Liver (tissue), 9 donors: ENCODE measurements around the gene NPIPB2. TPM values are rescaled to one million over a fixed set of nuclear protein-coding genes. Genes with fewer than 3 reads are reported as not detected.

Experiments used
- DNase-seq: peaks from one replicate; pipeline ENCODE4 v3.0.0-alpha.2; 2017; ENCODE audit warnings: low spot score
- H3K27ac ChIP-seq, 2 donors: one replicate each; pipeline ENCODE4 v1.7.0; 2013; ENCODE audit warnings: inconsistent platforms in 2 of 2, low read length in 2 of 2, control low read depth in 1 of 2, low read depth in 1 of 2, mild to moderate bottlenecking in 1 of 2
- H3K27me3 ChIP-seq, 4 donors: one replicate each; pipeline versions ENCODE4 v1.6.1 to v1.7.0; 2013; ENCODE audit warnings: low read length in 3 of 4, inconsistent platforms in 1 of 4, mild to moderate bottlenecking in 1 of 4, moderate library complexity in 1 of 4; ENCODE audit not compliant: control insufficient read depth in 4 of 4, insufficient read depth in 4 of 4
- H3K36me3 ChIP-seq, 4 donors: one replicate each; pipeline versions ENCODE4 v1.6.1 to v1.7.0; 2013; ENCODE audit warnings: low read length in 3 of 4, mild to moderate bottlenecking in 3 of 4, low read depth in 1 of 4, moderate library complexity in 1 of 4; ENCODE audit not compliant: control insufficient read depth in 4 of 4, insufficient read depth in 3 of 4
- H3K4me1 ChIP-seq, 4 donors: one replicate each; pipeline versions ENCODE4 v1.6.1 to v1.7.0; 2013; ENCODE audit warnings: low read length in 3 of 4, mild to moderate bottlenecking in 3 of 4, moderate library complexity in 1 of 4; ENCODE audit not compliant: control insufficient read depth in 4 of 4, insufficient read depth in 4 of 4
- H3K4me3 ChIP-seq, 3 donors: one replicate each; pipeline versions ENCODE4 v1.6.1 to v1.7.0; 2013; ENCODE audit warnings: low read length in 3 of 3, control low read depth in 1 of 3, low read depth in 1 of 3, mild to moderate bottlenecking in 1 of 3
- H3K9ac ChIP-seq, 2 donors: one replicate each; pipeline ENCODE4 v1.7.0; 2013; ENCODE audit warnings: low read length in 2 of 2, mild to moderate bottlenecking in 2 of 2, moderate library complexity in 2 of 2, control low read depth in 1 of 2, low read depth in 1 of 2
- H3K9me3 ChIP-seq, 4 donors: one replicate each; pipeline versions ENCODE4 v1.6.1 to v1.7.0; 2013; ENCODE audit warnings: low read length in 3 of 4; ENCODE audit not compliant: control insufficient read depth in 4 of 4
- ATF3 ChIP-seq: IDR thresholded peaks from 2 replicates; pipeline ENCODE4 v1.6.1; 2016; ENCODE audit warnings: antibody characterized with exemption
- CTCF ChIP-seq: fragments of 150-350 bp; IDR thresholded peaks from 2 replicates; pipeline ENCODE4 v1.5.1; 2017; ENCODE audit warnings: improper control_type of control experiment, low read depth, low read length; ENCODE audit not compliant: missing input control
- EGR1 ChIP-seq, 2 donors: IDR thresholded peaks; 2 replicates each; pipeline ENCODE4 v1.6.1; 2016 to 2018; ENCODE audit warnings: antibody characterized with exemption in 2 of 2, low read depth in 2 of 2
- FOXA1 ChIP-seq: IDR thresholded peaks from 2 replicates; pipeline ENCODE4 v1.6.1; 2016; ENCODE audit warnings: antibody characterized with exemption
- FOXA2 ChIP-seq: IDR thresholded peaks from 2 replicates; pipeline ENCODE4 v1.6.1; 2016; ENCODE audit warnings: antibody characterized with exemption
- GABPA ChIP-seq, 2 donors: IDR thresholded peaks in 1 of 2; conservative IDR thresholded peaks in 1 of 2; 2 replicates each; pipeline ENCODE4 v1.6.1; 2016; ENCODE audit warnings: antibody characterized with exemption in 2 of 2, mild to moderate bottlenecking in 1 of 2, moderate library complexity in 1 of 2
- HNF4A ChIP-seq, 2 donors: conservative IDR thresholded peaks; 2 replicates each; pipeline ENCODE4 v1.6.1; 2016; ENCODE audit warnings: antibody characterized with exemption in 2 of 2, mild to moderate bottlenecking in 2 of 2
- MAX ChIP-seq: IDR thresholded peaks from 2 replicates; pipeline ENCODE4 v1.6.1; 2016; ENCODE audit warnings: antibody characterized with exemption
- REST ChIP-seq: IDR thresholded peaks from 2 replicates; pipeline ENCODE4 v1.6.1; 2016; ENCODE audit warnings: antibody characterized with exemption, mild to moderate bottlenecking
- SP1 ChIP-seq: IDR thresholded peaks from 2 replicates; pipeline ENCODE4 v1.6.1; 2018; ENCODE audit warnings: antibody characterized with exemption, mild to moderate bottlenecking
- YY1 ChIP-seq: IDR thresholded peaks from 2 replicates; pipeline ENCODE4 v1.6.1; 2016; ENCODE audit warnings: antibody characterized with exemption, mild to moderate bottlenecking
- WGBS: extraction: QIAGEN DNeasy Blood & Tissue Kit; methylation state at CpG from one replicate; pipeline ENCODE4 v1.1.7; 2013; 5-methylcytosine and 5-hydroxymethylcytosine counted together
- polyA plus RNA-seq, 2 donors: library from polyadenylated mRNA; stranded (reverse) in 1 of 2; unstranded in 1 of 2; fragments of 200-250 nt in 1 of 2; fragments of >200 nt in 1 of 2; fragmentation: Nextera tagmentation in 1 of 2; extraction: Ambion mirVana in 1 of 2; gene quantifications; one replicate each; pipeline versions ENCODE4 v1.2.1 to v1.2.3, GENCODE V29; 2013 to 2015
- total RNA-seq, 2 donors: library from RNA; depleted of rRNA; stranded (reverse); fragments of >200 nt; gene quantifications; one replicate each; pipeline ENCODE4 v1.2.3, GENCODE V29; 2014
- donor health status: healthy.
- donor health status: healthy.
- donor health status: healthy.
- donor health status: healthy.
- donor health status: healthy.

NPIPB2 gene
- total and polyA plus RNA-seq, 4 donors: 0.75 to 4.9 (median 3.3) TPM

- no peak for TF ChIP-seq REST
- no peak for TF ChIP-seq YY1
- no peak for TF ChIP-seq HNF4A (conservative IDR thresholded peaks at IDR 0.05)
- no peak for TF ChIP-seq EGR1 (IDR thresholded peaks at IDR 0.05; ENCODE audit: low read depth in 2 of 2)
- no peak for TF ChIP-seq FOXA1
- TF ChIP-seq GABPA (IDR thresholded peaks at IDR 0.05 in 1 of 2, conservative IDR thresholded peaks at IDR 0.05 in 1 of 2): no peak
These were observed 28.3 kb downstream of the NPIPB2 start (continued) for GRCh38 chr16:11913425-11914079.

GRCh38 chr16:11909653-11910545 is 31.9 kb downstream of the NPIPB2 start:
- H3K9me3 ChIP-seq: no peaks in the 10 kb centered on the region
- peaks cover 3 to 39% (median 27%) of the 10 kb centered on the region in 4 donors for H3K4me1 ChIP-seq
- no peak overlapping the region for H3K27ac ChIP-seq
- H3K27me3 ChIP-seq: no peaks in the 10 kb centered on the region
- H3K9ac ChIP-seq: no peak overlapping the region
- no peaks in the 10 kb centered on the region for H3K36me3 ChIP-seq
- no peak overlapping the region for H3K4me3 ChIP-seq
- 76% methylated on average over 18 of the region's 18 CpGs for WGBS
- TF ChIP-seq EGR1 (IDR thresholded peaks at IDR 0.05; ENCODE audit: low read depth in 2 of 2) (no peak), ATF3 (no peak), SP1 (no peak), FOXA2 (no peak), CTCF (no peak), MAX (no peak)
- DNase-seq: no peak
